ENCODE measurements around the gene HSP90AB1. TPM values are rescaled to one million over a fixed set of nuclear protein-coding genes. Genes with fewer than 3 reads are reported as not detected.

Gene HSP90AB1
- polyA plus RNA-seq, 1 of the 3 experiments (the other 2 are of a cell fraction), result 843 TPM

DNA sequence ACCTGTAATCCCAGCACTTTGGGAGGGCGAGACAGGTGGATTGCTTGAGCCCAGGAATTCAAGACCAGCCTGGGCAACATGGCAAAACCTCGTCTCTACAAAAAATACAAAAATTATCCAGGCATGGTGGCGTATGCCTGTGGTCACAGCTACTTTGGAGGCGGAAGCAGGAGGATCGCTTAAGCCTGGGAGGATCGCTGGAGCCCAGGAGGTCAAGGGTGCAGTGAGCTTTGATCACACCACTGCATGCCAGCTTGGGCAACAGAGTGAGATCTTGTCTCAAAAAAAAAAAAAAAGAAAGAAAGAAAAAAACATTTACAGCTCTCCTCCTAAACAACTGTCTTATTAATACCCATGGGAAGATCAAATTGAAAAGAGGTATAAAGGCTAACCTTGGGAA, 38.9 kb upstream of the HSP90AB1 start:
- H3K9me2 ChIP-seq, result no peaks in the 10 kb centered on the region
- ChIA-PET POLR2A (no interaction called here), CTCF (interaction anchor here (2.3 to 8.0 kb wide), 2 partner anchors 28 to 35 kb away, joined by 10 to 43 read pairs; no protein-coding TSS in a partner anchor)
- H3K27ac ChIP-seq (ENCODE audit: low read depth in 2 of 2, low read length in 1 of 2), result no peak overlapping the region
- 75% methylated on average over 6 of the region's 6 CpGs for WGBS (ENCODE audit: low lambda C conversion rate)
- H3K9ac ChIP-seq, result no peak overlapping the region
- no peak overlapping the region for H2AFZ ChIP-seq (ENCODE audit: low read depth)
- H3K4me2 ChIP-seq, result no peak overlapping the region
- no peaks in the 10 kb centered on the region for H3K4me1 ChIP-seq (ENCODE audit: control insufficient read depth in 1 of 2, insufficient read depth in 2 of 2, low read depth in 1 of 2, low read length in 1 of 2)
- H3K79me2 ChIP-seq (ENCODE audit: insufficient read depth), result no peaks in the 10 kb centered on the region
- no peaks in the 10 kb centered on the region for H3K36me3 ChIP-seq (replicated peaks in 1 of 2; ENCODE audit: control insufficient read depth in 1 of 2, insufficient read depth in 2 of 2, low read length in 1 of 2)
- no peak for TF ChIP-seq GATA2 (CRISPR knock-in tag; IDR thresholded peaks at IDR 0.05)
- H3K4me3 ChIP-seq (ENCODE audit: low read depth in 2 of 2, low read length in 1 of 2), result no peak overlapping the region
- no peak for DNase-seq
- H4K20me1 ChIP-seq (ENCODE audit: insufficient read depth), result no peaks in the 10 kb centered on the region
- H3K9me3 ChIP-seq, result no peaks in the 10 kb centered on the region
- no peaks in the 10 kb centered on the region for H3F3A ChIP-seq (replicated peaks; ENCODE audit: insufficient read depth)
- no peaks in the 10 kb centered on the region for H3K27me3 ChIP-seq (ENCODE audit: insufficient read depth)

DNA sequence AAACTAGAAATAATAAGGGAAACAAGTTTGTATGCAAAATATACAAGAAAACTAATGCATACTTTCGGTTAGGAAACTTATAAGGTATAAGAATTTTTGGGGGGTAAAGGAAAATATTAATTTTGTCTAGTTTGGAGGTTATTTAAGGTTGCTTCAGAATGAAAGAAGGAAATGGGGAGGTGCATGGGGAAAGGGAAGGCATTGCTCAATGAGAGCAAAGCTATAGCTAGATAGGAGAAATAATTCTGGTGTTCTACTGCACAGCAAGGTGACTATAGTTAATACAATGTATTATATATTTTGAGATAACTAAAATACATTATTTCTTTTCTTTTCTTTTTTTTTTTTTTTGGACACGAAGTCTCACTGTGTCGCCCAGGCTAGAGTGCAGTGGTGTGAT, 35.6 kb upstream of the HSP90AB1 start:
- H3K79me2 ChIP-seq (ENCODE audit: insufficient read depth), result no peaks in the 10 kb centered on the region
- POLR2A ChIA-PET, result no interaction called here
- no peak for DNase-seq
- H4K20me1 ChIP-seq (ENCODE audit: insufficient read depth), result no peaks in the 10 kb centered on the region
- no peak overlapping the region for H3K9ac ChIP-seq
- H2AFZ ChIP-seq (ENCODE audit: low read depth), result no peak overlapping the region
- no peaks in the 10 kb centered on the region for H3K27me3 ChIP-seq (ENCODE audit: insufficient read depth)
- no peaks in the 10 kb centered on the region for H3K9me2 ChIP-seq
- H3K36me3 ChIP-seq (replicated peaks in 1 of 2; ENCODE audit: control insufficient read depth in 1 of 2, insufficient read depth in 2 of 2, low read length in 1 of 2), result no peaks in the 10 kb centered on the region
- TF ChIP-seq NFIC (IDR thresholded peaks at IDR 0.05; ENCODE audit: borderline replicate concordance), result no peak
- TF ChIP-seq, protein P1, sequence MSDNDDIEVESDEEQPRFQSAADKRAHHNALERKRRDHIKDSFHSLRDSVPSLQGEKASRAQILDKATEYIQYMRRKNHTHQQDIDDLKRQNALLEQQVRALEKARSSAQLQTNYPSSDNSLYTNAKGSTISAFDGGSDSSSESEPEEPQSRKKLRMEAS (IDR thresholded peaks at IDR 0.05; ENCODE audit: low read depth), result no peak
- TF ChIP-seq, protein P2, sequence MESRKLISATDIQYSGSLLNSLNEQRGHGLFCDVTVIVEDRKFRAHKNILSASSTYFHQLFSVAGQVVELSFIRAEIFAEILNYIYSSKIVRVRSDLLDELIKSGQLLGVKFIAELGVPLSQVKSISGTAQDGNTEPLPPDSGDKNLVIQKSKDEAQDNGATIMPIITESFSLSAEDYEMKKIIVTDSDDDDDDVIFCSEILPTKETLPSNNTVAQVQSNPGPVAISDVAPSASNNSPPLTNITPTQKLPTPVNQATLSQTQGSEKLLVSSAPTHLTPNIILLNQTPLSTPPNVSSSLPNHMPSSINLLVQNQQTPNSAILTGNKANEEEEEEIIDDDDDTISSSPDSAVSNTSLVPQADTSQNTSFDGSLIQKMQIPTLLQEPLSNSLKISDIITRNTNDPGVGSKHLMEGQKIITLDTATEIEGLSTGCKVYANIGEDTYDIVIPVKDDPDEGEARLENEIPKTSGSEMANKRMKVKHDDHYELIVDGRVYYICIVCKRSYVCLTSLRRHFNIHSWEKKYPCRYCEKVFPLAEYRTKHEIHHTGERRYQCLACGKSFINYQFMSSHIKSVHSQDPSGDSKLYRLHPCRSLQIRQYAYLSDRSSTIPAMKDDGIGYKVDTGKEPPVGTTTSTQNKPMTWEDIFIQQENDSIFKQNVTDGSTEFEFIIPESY (IDR thresholded peaks at IDR 0.05; ENCODE audit: borderline replicate concordance, low read depth), result no peak
- TF ChIP-seq TCF12 (IDR thresholded peaks at IDR 0.05), result no peak
- TF ChIP-seq SIN3A (IDR thresholded peaks at IDR 0.05; ENCODE audit: borderline replicate concordance, low read depth, low read length), result no peak
- TF ChIP-seq YY1 (IDR thresholded peaks at IDR 0.05; ENCODE audit: low read depth), result no peak
- TF ChIP-seq RAD21 (IDR thresholded peaks at IDR 0.05; ENCODE audit: low read length), result no peak
- no peak for TF ChIP-seq JUND (IDR thresholded peaks at IDR 0.05)
- no peak for TF ChIP-seq CHD2 (IDR thresholded peaks at IDR 0.05; ENCODE audit: low read length, partially characterized antibody)
- CTCF ChIA-PET, result interaction anchor here (1.2 to 8.0 kb wide), 4 partner anchors 10 to 46 kb away, joined by 3 to 43 read pairs (median 9); partner anchors contain the start of gene SLC35B2
- WGBS (ENCODE audit: low lambda C conversion rate), result 66% methylated on average over 3 of the region's 3 CpGs
- no peak overlapping the region for H3K4me3 ChIP-seq (ENCODE audit: low read depth in 2 of 2, low read length in 1 of 2)
- no peak overlapping the region for H3K4me2 ChIP-seq
- no peaks in the 10 kb centered on the region for H3F3A ChIP-seq (replicated peaks; ENCODE audit: insufficient read depth)
- no peaks in the 10 kb centered on the region for H3K4me1 ChIP-seq (ENCODE audit: control insufficient read depth in 1 of 2, insufficient read depth in 2 of 2, low read depth in 1 of 2, low read length in 1 of 2)
- no peaks in the 10 kb centered on the region for H3K9me3 ChIP-seq
- H3K27ac ChIP-seq (ENCODE audit: low read depth in 2 of 2, low read length in 1 of 2), result no peak overlapping the region

DNA sequence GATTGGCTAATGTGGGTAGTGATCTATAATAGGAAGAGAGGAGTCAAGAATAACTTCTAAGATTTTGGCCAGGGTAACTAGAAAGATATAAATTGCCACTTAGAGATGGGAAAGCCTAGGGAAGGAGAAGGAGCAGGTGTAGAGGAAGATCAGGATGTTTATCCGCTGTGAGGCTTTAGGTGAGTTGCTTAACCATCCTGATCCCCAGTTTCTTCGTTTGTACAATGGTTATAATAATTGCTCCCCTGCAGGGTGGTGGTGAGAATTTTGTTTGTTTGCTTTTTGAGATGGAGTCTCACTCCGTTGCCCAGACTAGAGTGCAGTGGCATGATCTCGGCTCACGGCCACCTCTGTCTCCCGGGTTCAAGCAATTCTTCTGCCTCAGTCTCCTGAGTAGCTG, 32.6 kb upstream of the HSP90AB1 start:
- Histone ChIP-seq H3K9ac (no peak overlapping the region), H3K4me2 (no peak overlapping the region), H3K36me3 (replicated peaks in 1 of 2; ENCODE audit: control insufficient read depth in 1 of 2, insufficient read depth in 2 of 2, low read length in 1 of 2) (no peaks in the 10 kb centered on the region), H3K4me1 (ENCODE audit: control insufficient read depth in 1 of 2, insufficient read depth in 2 of 2, low read depth in 1 of 2, low read length in 1 of 2) (peaks cover 4 to 17% of the 10 kb centered on the region in 2 experiments; a peak in 2 of 4 replicates), H4K20me1 (ENCODE audit: insufficient read depth) (no peaks in the 10 kb centered on the region), H3K79me2 (ENCODE audit: insufficient read depth) (no peaks in the 10 kb centered on the region), H3K27me3 (ENCODE audit: insufficient read depth) (no peaks in the 10 kb centered on the region), H3K27ac (ENCODE audit: low read depth in 2 of 2, low read length in 1 of 2) (no peak overlapping the region), H3F3A (replicated peaks; ENCODE audit: insufficient read depth) (peaks cover 4% of the 10 kb centered on the region), H3K4me3 (ENCODE audit: low read depth in 2 of 2, low read length in 1 of 2) (no peak overlapping the region), H3K9me3 (no peaks in the 10 kb centered on the region), H2AFZ (ENCODE audit: low read depth) (no peak overlapping the region), H3K9me2 (no peaks in the 10 kb centered on the region)
- WGBS (ENCODE audit: low lambda C conversion rate), result 87% methylated on average over 6 of the region's 6 CpGs
- CTCF ChIA-PET, result interaction anchor here (1.4 to 8.0 kb wide), 2 partner anchors 21 to 118 kb away, joined by 3 to 43 read pairs; no protein-coding TSS in a partner anchor
- POLR2A ChIA-PET, result no interaction called here
- no peak for DNase-seq
- TF ChIP-seq NFIC (IDR thresholded peaks at IDR 0.05; ENCODE audit: borderline replicate concordance), result no peak
- no peak for TF ChIP-seq RXRA (IDR thresholded peaks at IDR 0.05; ENCODE audit: borderline replicate concordance, low read depth)
- TF ChIP-seq, protein P2 (IDR thresholded peaks at IDR 0.05; ENCODE audit: borderline replicate concordance, low read depth), result no peak
- no peak for TF ChIP-seq ELF1 (IDR thresholded peaks at IDR 0.05)
- TF ChIP-seq, protein P3, sequence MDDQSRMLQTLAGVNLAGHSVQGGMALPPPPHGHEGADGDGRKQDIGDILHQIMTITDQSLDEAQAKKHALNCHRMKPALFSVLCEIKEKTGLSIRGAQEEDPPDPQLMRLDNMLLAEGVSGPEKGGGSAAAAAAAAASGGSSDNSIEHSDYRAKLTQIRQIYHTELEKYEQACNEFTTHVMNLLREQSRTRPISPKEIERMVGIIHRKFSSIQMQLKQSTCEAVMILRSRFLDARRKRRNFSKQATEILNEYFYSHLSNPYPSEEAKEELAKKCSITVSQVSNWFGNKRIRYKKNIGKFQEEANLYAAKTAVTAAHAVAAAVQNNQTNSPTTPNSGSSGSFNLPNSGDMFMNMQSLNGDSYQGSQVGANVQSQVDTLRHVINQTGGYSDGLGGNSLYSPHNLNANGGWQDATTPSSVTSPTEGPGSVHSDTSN (IDR thresholded peaks at IDR 0.05), result no peak
- no peak for TF ChIP-seq TCF12 (IDR thresholded peaks at IDR 0.05)
- TF ChIP-seq POLR2AphosphoS5 (IDR thresholded peaks at IDR 0.05; ENCODE audit: low read depth, low read length), result no peak
- no peak for TF ChIP-seq EP300 (IDR thresholded peaks at IDR 0.05; ENCODE audit: borderline replicate concordance in 1 of 2, low read depth in 1 of 2, low read length in 1 of 2)
- no peak for TF ChIP-seq FOXM1 (IDR thresholded peaks at IDR 0.05; ENCODE audit: low read depth)

Data from SK-N-SH (cell line).